ENCODE measurements around the gene CXCL8. TPM values are rescaled to one million over a fixed set of nuclear protein-coding genes. Genes with fewer than 3 reads are reported as not detected.

Gene CXCL8
- polyA plus RNA-seq, 1 of the 3 experiments (the other 2 are of a cell fraction) = 6.0 TPM

- TF ChIP-seq ZBTB33 (IDR thresholded peaks at IDR 0.05; ENCODE audit: borderline replicate concordance, low read depth) (no peak), NFIC (IDR thresholded peaks at IDR 0.05; ENCODE audit: borderline replicate concordance) (peak; percentile 45; the same call in 1 of the 2 replicates), EP300 (IDR thresholded peaks at IDR 0.05; ENCODE audit: borderline replicate concordance in 1 of 2, low read depth in 1 of 2, low read length in 1 of 2) (peak in 1 of 2 experiments; percentile 84; a peak in 2 of 4 replicates)
These were observed 18.5 kb upstream of the CXCL8 start (continued) for GRCh38 chr4:73721909-73722308.

GRCh38 chr4:73723023-73723422, 17.3 kb upstream of the CXCL8 start:
- Histone ChIP-seq H3K9me2 (no peaks in the 10 kb centered on the region), H3K27ac (ENCODE audit: low read depth in 2 of 2, low read length in 1 of 2) (peak overlapping the region in 1 of 2 experiments; percentile 87; a peak in 2 of 4 replicates), H3K4me1 (ENCODE audit: control insufficient read depth in 1 of 2, insufficient read depth in 2 of 2, low read depth in 1 of 2, low read length in 1 of 2) (peaks cover 0 to 35% of the 10 kb centered on the region in 2 experiments; a peak in 2 of 4 replicates), H3K79me2 (ENCODE audit: insufficient read depth) (no peaks in the 10 kb centered on the region), H3K4me2 (0 out of 2 replicates have a peak overlapping the region, but pooled peaks have one; percentile 59), H3K27me3 (ENCODE audit: insufficient read depth) (no peaks in the 10 kb centered on the region), H3K9me3 (no peaks in the 10 kb centered on the region), H3K36me3 (replicated peaks in 1 of 2; ENCODE audit: control insufficient read depth in 1 of 2, insufficient read depth in 2 of 2, low read length in 1 of 2) (no peaks in the 10 kb centered on the region), H3F3A (replicated peaks; ENCODE audit: insufficient read depth) (peaks cover 41% of the 10 kb centered on the region), H3K4me3 (ENCODE audit: low read depth in 2 of 2, low read length in 1 of 2) (no peak overlapping the region), H4K20me1 (ENCODE audit: insufficient read depth) (no peaks in the 10 kb centered on the region), H2AFZ (ENCODE audit: low read depth) (no peak overlapping the region), H3K9ac (no peak overlapping the region; the same call in 1 of the 2 replicates)
- 36% methylated on average over 4 of the region's 4 CpGs for WGBS (ENCODE audit: low lambda C conversion rate)
- ChIA-PET POLR2A (no interaction called here), CTCF (interaction anchor here (1.3 kb wide), 1 partner anchor 12 kb away, joined by 3 read pairs; no protein-coding TSS in a partner anchor)
- DNase-seq = no peak
- TF ChIP-seq FOSL2 (IDR thresholded peaks at IDR 0.05; ENCODE audit: borderline replicate concordance, low read depth) = 0 out of 2 replicates have a peak, but pooled peaks have one; percentile 10
- no peak for TF ChIP-seq SIN3A (IDR thresholded peaks at IDR 0.05; ENCODE audit: borderline replicate concordance, low read depth, low read length)

GRCh38 chr4:73723928-73724327, 16.4 kb upstream of the CXCL8 start:
- POLR2A ChIA-PET = no interaction called here
- 28% methylated on average over 5 of the region's 6 CpGs for WGBS (ENCODE audit: low lambda C conversion rate)

More at GRCh38 chr4:73723928-73724327, 16.4 kb upstream of the CXCL8 start:
- Histone ChIP-seq H3K4me2 (no peak overlapping the region), H3K4me3 (ENCODE audit: low read depth in 2 of 2, low read length in 1 of 2) (no peak overlapping the region), H3K9ac (no peak overlapping the region), H3K79me2 (ENCODE audit: insufficient read depth) (no peaks in the 10 kb centered on the region), H3K36me3 (replicated peaks in 1 of 2; ENCODE audit: control insufficient read depth in 1 of 2, insufficient read depth in 2 of 2, low read length in 1 of 2) (no peaks in the 10 kb centered on the region), H2AFZ (ENCODE audit: low read depth) (no peak overlapping the region), H3K27me3 (ENCODE audit: insufficient read depth) (no peaks in the 10 kb centered on the region), H3K9me3 (no peaks in the 10 kb centered on the region), H3K27ac (ENCODE audit: low read depth in 2 of 2, low read length in 1 of 2) (peak overlapping the region in 1 of 2 experiments; percentile 87; a peak in 2 of 4 replicates), H4K20me1 (ENCODE audit: insufficient read depth) (no peaks in the 10 kb centered on the region), H3K9me2 (no peaks in the 10 kb centered on the region), H3K4me1 (ENCODE audit: control insufficient read depth in 1 of 2, insufficient read depth in 2 of 2, low read depth in 1 of 2, low read length in 1 of 2) (peaks cover 0 to 29% of the 10 kb centered on the region in 2 experiments; a peak in 2 of 4 replicates), H3F3A (replicated peaks; ENCODE audit: insufficient read depth) (peaks cover 32% of the 10 kb centered on the region)
- CTCF ChIA-PET = interaction anchor here (0.6 to 1.3 kb wide), 2 partner anchors 11 to 133 kb away, joined by 3 read pairs; no protein-coding TSS in a partner anchor
- TF ChIP-seq GATA2 (CRISPR knock-in tag; IDR thresholded peaks at IDR 0.05) = no peak
- TF ChIP-seq TCF12 (IDR thresholded peaks at IDR 0.05) = no peak
- no peak for DNase-seq
